Measurements from ENCODE around the gene ASTN2.

The ASTN2 gene

GRCh38 chr9:116380496-116380995 is 1034.3 kb downstream of the ASTN2 start:
- no peak for DNase-seq (ENCODE audit: low read depth)
- H3K4me3 ChIP-seq (ENCODE audit: low read depth, low read length): no peak overlapping the region
- no peak for TF ChIP-seq MYC (IDR thresholded peaks at IDR 0.05; ENCODE audit: low read depth, low read length)
- TF ChIP-seq MAX (IDR thresholded peaks at IDR 0.05; ENCODE audit: low read depth, low read length): no peak
- TF ChIP-seq POLR2A (IDR thresholded peaks at IDR 0.05; ENCODE audit: extremely low read depth, insufficient read length): no peak
- no peak for TF ChIP-seq CTCF (IDR thresholded peaks at IDR 0.05; ENCODE audit: low read depth, low read length)

GRCh38 chr9:116379821-116380220 is 1035.0 kb downstream of the ASTN2 start:
- no peak for DNase-seq (ENCODE audit: low read depth)
- TF ChIP-seq POLR2A (IDR thresholded peaks at IDR 0.05; ENCODE audit: extremely low read depth, insufficient read length) (no peak), MAX (IDR thresholded peaks at IDR 0.05; ENCODE audit: low read depth, low read length) (no peak), MYC (IDR thresholded peaks at IDR 0.05; ENCODE audit: low read depth, low read length) (no peak), CTCF (IDR thresholded peaks at IDR 0.05; ENCODE audit: low read depth, low read length) (no peak)
- no peak overlapping the region for H3K4me3 ChIP-seq (ENCODE audit: low read depth, low read length)

- TF ChIP-seq CTCF (IDR thresholded peaks at IDR 0.05; ENCODE audit: low read depth, low read length) (no peak), MYC (IDR thresholded peaks at IDR 0.05; ENCODE audit: low read depth, low read length) (no peak), POLR2A (IDR thresholded peaks at IDR 0.05; ENCODE audit: extremely low read depth, insufficient read length) (no peak), MAX (IDR thresholded peaks at IDR 0.05; ENCODE audit: low read depth, low read length) (no peak)
- DNase-seq (ENCODE audit: low read depth): no peak
- no peak overlapping the region for H3K4me3 ChIP-seq (ENCODE audit: low read depth, low read length)
These were observed 1036.0 kb downstream of the ASTN2 start for GRCh38 chr9:116378873-116379272.

- TF ChIP-seq MYC (IDR thresholded peaks at IDR 0.05; ENCODE audit: low read depth, low read length) (no peak), POLR2A (IDR thresholded peaks at IDR 0.05; ENCODE audit: extremely low read depth, insufficient read length) (no peak)
- DNase-seq (ENCODE audit: low read depth): no peak
- H3K4me3 ChIP-seq (ENCODE audit: low read depth, low read length): no peak overlapping the region
These were observed 1037.6 kb downstream of the ASTN2 start for GRCh38 chr9:116377179-116377798.
